Stimulated activated CD8-positive, alpha-beta memory T cell treated with anti-CD3 and anti-CD28 coated beads, Interleukin-7, amount 100 ng/mL, for 4 hours (primary cell): ENCODE measurements around the gene CNKSR3.

Experiments
- DNase-seq, 2 donors: peaks; one replicate each; pipeline ENCODE4 v3.0.0-alpha.2; 2020; ENCODE audit warnings: low read depth in 2 of 2

Gene CNKSR3

GRCh38 chr6:154414021-154414813 lies 96.3 kb downstream of the CNKSR3 start:
- no peak for DNase-seq

- DNase-seq: no peak
Observed at GRCh38 chr6:154412106-154412820, 98.2 kb downstream of the CNKSR3 start.

- no peak for DNase-seq
Observed at GRCh38 chr6:154411076-154411475, 99.4 kb downstream of the CNKSR3 start.

- no peak for DNase-seq
Observed at GRCh38 chr6:154410619-154411072, 99.8 kb downstream of the CNKSR3 start.

GRCh38 chr6:154408891-154409500 lies 101.5 kb downstream of the CNKSR3 start:
- DNase-seq: no peak

- DNase-seq: no peak
Observed at GRCh38 chr6:154407440-154407839, 103.0 kb downstream of the CNKSR3 start.

- DNase-seq: no peak
Observed at GRCh38 chr6:154406869-154407268, 103.6 kb downstream of the CNKSR3 start.

- no peak for DNase-seq
Observed at GRCh38 chr6:154406301-154406700, 104.2 kb downstream of the CNKSR3 start.

GRCh38 chr6:154404791-154405400 lies 105.6 kb downstream of the CNKSR3 start:
- no peak for DNase-seq

- no peak for DNase-seq
Observed at GRCh38 chr6:154403788-154404187, 106.7 kb downstream of the CNKSR3 start.

GRCh38 chr6:154402081-154402780 lies 108.3 kb downstream of the CNKSR3 start:
- no peak for DNase-seq

- no peak for DNase-seq
Observed at GRCh38 chr6:154399097-154399496, 111.4 kb downstream of the CNKSR3 start.

GRCh38 chr6:154397491-154398195 lies 112.8 kb downstream of the CNKSR3 start:
- no peak for DNase-seq

GRCh38 chr6:154395878-154396277 lies 114.6 kb downstream of the CNKSR3 start:
- DNase-seq: no peak

GRCh38 chr6:154395316-154395715 lies 115.2 kb downstream of the CNKSR3 start:
- DNase-seq: no peak

GRCh38 chr6:154394571-154394970 lies 115.9 kb downstream of the CNKSR3 start:
- no peak for DNase-seq

- no peak for DNase-seq
Observed at GRCh38 chr6:154390034-154390433, 120.5 kb downstream of the CNKSR3 start.

- DNase-seq: no peak
Observed at GRCh38 chr6:154388803-154389202, 121.7 kb downstream of the CNKSR3 start.

GRCh38 chr6:154386848-154387717 lies 123.4 kb downstream of the CNKSR3 start:
- DNase-seq: no peak

GRCh38 chr6:154384191-154384590 lies 126.3 kb downstream of the CNKSR3 start:
- no peak for DNase-seq
